Smooth muscle cell (in vitro differentiated cells): Measurements from ENCODE around the gene HYCC2. TPM values are rescaled to one million over a fixed set of nuclear protein-coding genes. Genes with fewer than 3 reads are reported as not detected.

ENCODE experiments used
- DNase-seq: peaks from one replicate; lab custom pipeline; 2025; ENCODE audit not compliant: unreplicated experiment; lab: John Stamatoyannopoulos, UW
- H2AFZ ChIP-seq: fragments of 200-600 bp; sonication (generic); 2 replicates; pipeline ENCODE4 v1.6.0; 2016; ENCODE audit warnings: antibody characterized with exemption, low read depth, mild to moderate bottlenecking
- H3F3A ChIP-seq: fragments of 200-600 bp; sonication (generic); 2 replicates; pipeline ENCODE4 v1.6.0; 2017; ENCODE audit warnings: antibody characterized with exemption, low read depth
- H3K27ac ChIP-seq: fragments of 200-600 bp; sonication (generic); 2 replicates; pipeline ENCODE4 v1.5.1; 2016; ENCODE audit warnings: low read depth, mild to moderate bottlenecking
- H3K27me3 ChIP-seq: fragments of 200-600 bp; sonication (generic); 2 replicates; pipeline ENCODE4 v1.6.1; 2016; ENCODE audit warnings: low read depth, mild to moderate bottlenecking
- H3K36me3 ChIP-seq: fragments of 200-600 bp; sonication (generic); 2 replicates; pipeline ENCODE4 v1.5.1; 2016; ENCODE audit warnings: low read depth
- H3K4me1 ChIP-seq: fragments of 200-600 bp; sonication (generic); 2 replicates; pipeline ENCODE4 v1.5.1; 2016; ENCODE audit warnings: low read depth
- H3K4me2 ChIP-seq: fragments of 200-600 bp; sonication (generic); 2 replicates; pipeline ENCODE4 v1.6.0; 2016; ENCODE audit warnings: mild to moderate bottlenecking
- H3K4me3 ChIP-seq: fragments of 200-600 bp; sonication (generic); 2 replicates; pipeline ENCODE4 v1.5.1; 2016; ENCODE audit warnings: mild to moderate bottlenecking
- H3K79me2 ChIP-seq: fragments of 200-600 bp; sonication (generic); 2 replicates; pipeline ENCODE4 v1.6.0; 2016; ENCODE audit warnings: low read depth, mild to moderate bottlenecking
- H3K9ac ChIP-seq: fragments of 200-600 bp; sonication (generic); 2 replicates; pipeline ENCODE4 v1.6.0; 2016; ENCODE audit warnings: low read depth
- H3K9me3 ChIP-seq: fragments of 200-600 bp; sonication (generic); replicated peaks from 2 replicates; pipeline ENCODE4 v1.5.1; 2016; ENCODE audit warnings: low read depth
- H4K20me1 ChIP-seq: fragments of 200-600 bp; sonication (generic); 2 replicates; pipeline ENCODE4 v1.6.0; 2016; ENCODE audit warnings: low read depth
- CTCF ChIP-seq: fragments of 200-600 bp; sonication (generic); IDR thresholded peaks from 2 replicates; pipeline ENCODE4 v1.5.1; 2017; ENCODE audit warnings: borderline replicate concordance, mild to moderate bottlenecking, antibody characterized with exemption; ENCODE audit not compliant: insufficient read depth, poor library complexity, severe bottlenecking
- WGBS: methylation state at CpG from one replicate; pipeline ENCODE4 v1.1.7; 2016; ENCODE audit warnings: low lambda C conversion rate; 5-methylcytosine and 5-hydroxymethylcytosine counted together
- polyA plus RNA-seq: library from polyadenylated mRNA; unstranded; fragments of >200 nt; fragmentation: Nextera tagmentation; extraction: Ambion mirVana; gene quantifications from 2 replicates; pipeline ENCODE4 v1.2.1, GENCODE V29; 2016
- total RNA-seq: library from RNA; depleted of rRNA; stranded (reverse); fragments of >200 nt; gene quantifications from 2 replicates; pipeline ENCODE4 v1.2.3, GENCODE V29; 2014

HYCC2 gene
- total and polyA plus RNA-seq, 2 experiments from 2014 or later: 3.6 to 15.1 TPM

GRCh38 chr2:201114350-201114749 lies 42.9 kb upstream of the HYCC2 start:
- WGBS: 93% methylated on average over 4 of the region's 4 CpGs
- no peak overlapping the region for H3K4me3 ChIP-seq
- no peak overlapping the region for H3K27ac ChIP-seq

GRCh38 chr2:201111096-201111495 lies 39.6 kb upstream of the HYCC2 start:
- H4K20me1 ChIP-seq: no peaks in the 10 kb centered on the region
- H2AFZ ChIP-seq: no peak overlapping the region
- DNase-seq: no peak
- no peaks in the 10 kb centered on the region for H3K79me2 ChIP-seq
- H3K36me3 ChIP-seq: no peaks in the 10 kb centered on the region
- H3F3A ChIP-seq: peaks cover 4% of the 10 kb centered on the region
- H3K4me1 ChIP-seq: no peaks in the 10 kb centered on the region
- H3K9ac ChIP-seq: no peak overlapping the region
- WGBS: 98% methylated on average over 3 of the region's 3 CpGs
- no peak overlapping the region for H3K4me3 ChIP-seq
- no peaks in the 10 kb centered on the region for H3K9me3 ChIP-seq
- H3K27ac ChIP-seq: no peak overlapping the region
- H3K27me3 ChIP-seq: no peaks in the 10 kb centered on the region
- TF ChIP-seq CTCF: no peak
- no peak overlapping the region for H3K4me2 ChIP-seq

More at GRCh38 chr2:201114350-201114749, 42.9 kb upstream of the HYCC2 start:
- Histone ChIP-seq H3F3A (peaks cover 14% of the 10 kb centered on the region), H2AFZ (no peak overlapping the region), H3K27me3 (no peaks in the 10 kb centered on the region), H3K4me1 (peaks cover 3% of the 10 kb centered on the region), H4K20me1 (peaks cover 5% of the 10 kb centered on the region), H3K9ac (no peak overlapping the region), H3K36me3 (no peaks in the 10 kb centered on the region), H3K79me2 (peaks cover 16% of the 10 kb centered on the region), H3K9me3 (no peaks in the 10 kb centered on the region), H3K4me2 (no peak overlapping the region)
- no peak for TF ChIP-seq CTCF
- DNase-seq: no peak

- Histone ChIP-seq H4K20me1 (no peaks in the 10 kb centered on the region), H3K27me3 (no peaks in the 10 kb centered on the region), H3K9me3 (no peaks in the 10 kb centered on the region), H2AFZ (no peak overlapping the region), H3K79me2 (no peaks in the 10 kb centered on the region), H3K9ac (no peak overlapping the region), H3F3A (no peaks in the 10 kb centered on the region), H3K27ac (no peak overlapping the region), H3K4me2 (no peak overlapping the region), H3K4me1 (no peaks in the 10 kb centered on the region), H3K36me3 (no peaks in the 10 kb centered on the region), H3K4me3 (no peak overlapping the region)
- no peak for DNase-seq
- TF ChIP-seq CTCF: no peak
These were observed 39.1 kb upstream of the HYCC2 start for GRCh38 chr2:201110615-201111014.

GRCh38 chr2:201109186-201109585 lies 37.7 kb upstream of the HYCC2 start:
- DNase-seq: no peak
- no peaks in the 10 kb centered on the region for H3F3A ChIP-seq
- no peak overlapping the region for H3K4me3 ChIP-seq
- no peaks in the 10 kb centered on the region for H3K79me2 ChIP-seq
- 91% methylated on average over 4 of the region's 4 CpGs for WGBS
- no peaks in the 10 kb centered on the region for H3K36me3 ChIP-seq
- no peaks in the 10 kb centered on the region for H4K20me1 ChIP-seq
- no peak overlapping the region for H3K9ac ChIP-seq
- no peak overlapping the region for H3K27ac ChIP-seq
- H2AFZ ChIP-seq: no peak overlapping the region
- no peaks in the 10 kb centered on the region for H3K27me3 ChIP-seq
- H3K4me1 ChIP-seq: no peaks in the 10 kb centered on the region
- no peaks in the 10 kb centered on the region for H3K9me3 ChIP-seq
- TF ChIP-seq CTCF: no peak
- H3K4me2 ChIP-seq: no peak overlapping the region
